LHCN-M2 (cell line): ENCODE data around the gene CHAMP1. TPM values are rescaled to one million over a fixed set of nuclear protein-coding genes. Genes with fewer than 3 reads are reported as not detected.
A peak's percentile ranks its signal among the peaks of the same experiment; 100 is the strongest.

Experiments
- DNase-seq: peaks from one replicate; pipeline ENCODE4 v3.0.0-alpha.2; 2012; ENCODE audit warnings: low read depth
- total RNA-seq: library from RNA; depleted of rRNA; stranded (reverse); fragments of >200 nt; gene quantifications from 2 replicates; pipeline ENCODE4 v1.2.3, GENCODE V29; 2014

Gene CHAMP1
- total RNA-seq, 1 experiment from 2014 or later: 33.8 TPM

DNA sequence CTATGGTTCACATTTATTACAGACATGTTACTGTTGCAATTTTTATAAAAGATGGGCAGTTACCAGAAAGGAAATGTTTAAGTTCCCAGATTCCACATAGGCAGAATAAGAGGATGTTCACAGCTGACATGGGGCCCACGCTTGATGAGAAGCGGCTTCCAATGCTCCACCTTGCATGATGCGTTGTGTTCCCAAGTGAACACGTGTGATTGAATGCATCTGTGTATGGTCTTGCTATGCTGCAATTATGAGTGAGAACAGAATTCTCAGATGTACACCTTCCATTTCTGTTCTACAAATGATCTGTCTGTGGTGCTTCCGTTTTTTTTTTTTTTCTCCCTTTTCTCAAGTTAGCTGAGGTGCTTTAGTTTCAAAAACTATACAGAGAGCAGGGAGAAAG is 17.4 kb upstream of the CHAMP1 start:
- DNase-seq: no peak

GRCh38 chr13:114298866-114299265 is 15.4 kb upstream of the CHAMP1 start:
- DNase-seq: no peak

- no peak for DNase-seq
Observed at GRCh38 chr13:114299604-114300305, 14.5 kb upstream of the CHAMP1 start.

DNA sequence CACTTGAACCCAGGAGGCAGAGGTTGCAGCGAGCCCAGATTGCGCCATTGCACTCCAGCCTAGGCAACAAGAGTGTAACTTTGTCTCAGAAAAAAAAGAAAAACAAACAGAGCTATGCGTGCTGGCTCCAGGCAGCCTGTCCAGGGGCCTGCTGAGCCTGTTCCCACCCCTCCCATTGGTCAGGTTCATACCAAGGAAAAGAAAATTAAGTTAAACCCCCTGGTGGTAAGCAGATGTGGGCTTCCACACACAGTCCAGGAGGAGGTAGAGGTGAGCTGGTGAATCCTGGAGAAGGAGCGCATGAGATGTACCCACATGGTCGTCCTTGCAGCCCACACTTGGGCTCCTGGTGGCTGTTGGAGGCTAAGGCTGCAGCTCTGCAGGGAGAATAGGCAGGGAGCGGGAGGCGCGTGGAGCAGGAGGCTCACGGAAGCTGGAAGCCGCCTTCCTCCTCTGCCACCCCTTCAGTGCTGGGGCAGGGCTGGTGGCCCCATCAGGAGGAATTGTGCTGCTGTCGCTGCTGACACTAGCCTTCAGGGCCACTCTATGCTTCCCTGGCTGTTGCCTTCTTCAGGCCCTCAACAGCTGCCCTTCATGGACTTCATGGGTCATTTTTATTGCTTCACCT is 10.5 kb upstream of the CHAMP1 start:
- no peak for DNase-seq

- no peak for DNase-seq
Observed at GRCh38 chr13:114304346-114305034, 9.8 kb upstream of the CHAMP1 start.

DNA sequence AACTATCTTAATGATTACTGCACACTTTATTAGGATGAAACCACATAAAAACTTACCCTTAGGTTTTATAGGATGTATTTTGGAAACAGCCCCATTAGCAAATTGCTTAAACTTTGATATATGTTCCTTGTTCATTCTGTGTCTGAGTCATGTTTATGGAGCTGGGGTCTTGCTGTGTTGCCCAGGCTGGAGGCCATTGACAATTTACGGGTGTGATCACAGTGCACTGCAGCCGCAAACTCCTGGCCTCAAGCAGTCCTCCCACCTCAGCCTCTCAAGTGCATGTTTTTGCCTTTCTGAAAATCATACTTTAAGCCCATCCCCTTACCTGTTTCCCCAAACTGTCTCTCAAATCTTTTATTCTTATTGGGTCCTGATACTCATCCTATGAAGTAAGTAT is 5.2 kb upstream of the CHAMP1 start:
- DNase-seq: no peak

DNA sequence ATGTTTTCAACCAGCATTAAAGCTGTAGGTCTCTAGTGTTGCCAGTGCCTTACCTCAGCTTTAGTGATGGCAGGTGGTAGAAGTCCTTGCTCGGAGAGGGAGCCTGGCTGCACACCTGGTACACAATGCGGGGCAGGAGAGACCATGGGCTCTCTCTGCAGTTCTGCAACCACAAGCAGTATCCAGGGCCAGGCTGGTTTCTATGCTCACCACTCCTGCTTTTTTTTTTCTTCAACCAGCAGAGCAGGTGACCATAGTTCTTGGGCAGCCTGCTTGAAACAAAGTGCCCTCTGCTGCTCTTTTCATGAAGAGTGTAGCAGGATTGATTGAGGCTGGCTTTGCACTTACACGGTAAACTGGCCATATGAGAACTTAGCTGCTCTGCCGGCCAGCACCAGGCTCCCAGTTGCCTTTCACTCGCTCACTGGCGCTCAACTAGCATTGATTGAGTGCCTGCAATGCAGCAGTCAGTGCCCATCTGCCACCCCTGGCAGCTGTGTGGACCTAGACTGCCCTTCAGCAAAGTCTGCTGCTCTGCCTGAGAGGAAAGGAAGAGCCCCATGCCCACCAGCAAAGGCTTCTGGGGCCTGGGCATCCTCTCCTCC is 4.4 kb upstream of the CHAMP1 start:
- no peak for DNase-seq

DNA sequence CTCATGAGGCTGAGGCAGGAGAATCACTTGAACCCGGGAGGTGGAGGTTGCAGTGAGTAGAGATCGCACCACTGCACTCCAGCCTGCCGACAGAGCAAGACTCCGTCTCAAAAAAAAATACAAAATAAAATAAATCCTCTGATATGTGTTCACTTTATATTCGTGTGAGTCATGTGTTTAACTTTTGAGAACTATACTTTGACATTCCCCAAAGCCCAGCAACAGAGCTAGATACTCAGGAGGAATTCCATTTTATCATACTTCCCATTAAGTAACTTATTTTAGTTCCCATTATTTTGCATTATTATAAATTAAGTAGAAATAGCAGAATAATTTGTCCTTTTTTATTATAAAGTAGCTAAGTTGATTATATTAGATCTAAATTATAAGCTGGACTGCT is 3.3 kb upstream of the CHAMP1 start:
- no peak for DNase-seq

DNA sequence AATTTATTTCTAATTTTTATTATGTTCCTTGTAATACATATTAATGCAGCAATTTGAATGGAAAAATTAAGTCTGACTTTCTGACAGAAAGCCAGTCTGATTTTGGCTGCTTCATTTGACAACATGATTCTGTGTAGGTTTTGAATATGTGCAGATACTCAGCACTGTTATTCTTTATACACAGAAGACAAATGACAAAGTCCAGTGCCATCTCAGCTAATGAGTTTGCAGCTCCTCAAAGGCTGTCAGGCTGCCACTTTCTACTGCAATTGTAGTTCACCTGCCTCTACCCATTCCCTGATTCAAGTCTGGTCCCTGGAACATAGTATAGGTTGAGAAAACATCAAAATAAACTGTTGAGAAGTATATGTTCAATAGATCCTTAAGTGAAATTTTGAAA is 2.9 kb upstream of the CHAMP1 start:
- no peak for DNase-seq

DNA sequence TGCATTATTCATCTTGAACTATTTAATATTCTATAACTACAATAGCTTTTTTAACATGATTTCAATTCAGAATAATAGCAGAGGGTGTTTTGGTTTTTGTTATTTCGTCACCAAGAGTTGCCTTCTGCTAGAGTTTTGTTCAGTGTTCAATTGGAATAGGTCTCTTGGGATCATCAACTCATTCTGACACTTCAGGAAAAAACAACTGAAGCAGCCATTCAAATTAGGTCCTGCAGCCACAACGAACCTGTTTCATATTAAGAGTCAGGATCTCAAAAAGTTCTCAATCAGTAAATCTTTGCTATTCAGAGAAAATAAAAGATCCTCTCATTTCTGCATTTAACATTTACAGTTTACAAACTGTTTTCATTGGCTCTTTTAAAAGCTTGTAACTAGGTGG is 2.4 kb upstream of the CHAMP1 start:
- DNase-seq: peak; percentile 69

DNA sequence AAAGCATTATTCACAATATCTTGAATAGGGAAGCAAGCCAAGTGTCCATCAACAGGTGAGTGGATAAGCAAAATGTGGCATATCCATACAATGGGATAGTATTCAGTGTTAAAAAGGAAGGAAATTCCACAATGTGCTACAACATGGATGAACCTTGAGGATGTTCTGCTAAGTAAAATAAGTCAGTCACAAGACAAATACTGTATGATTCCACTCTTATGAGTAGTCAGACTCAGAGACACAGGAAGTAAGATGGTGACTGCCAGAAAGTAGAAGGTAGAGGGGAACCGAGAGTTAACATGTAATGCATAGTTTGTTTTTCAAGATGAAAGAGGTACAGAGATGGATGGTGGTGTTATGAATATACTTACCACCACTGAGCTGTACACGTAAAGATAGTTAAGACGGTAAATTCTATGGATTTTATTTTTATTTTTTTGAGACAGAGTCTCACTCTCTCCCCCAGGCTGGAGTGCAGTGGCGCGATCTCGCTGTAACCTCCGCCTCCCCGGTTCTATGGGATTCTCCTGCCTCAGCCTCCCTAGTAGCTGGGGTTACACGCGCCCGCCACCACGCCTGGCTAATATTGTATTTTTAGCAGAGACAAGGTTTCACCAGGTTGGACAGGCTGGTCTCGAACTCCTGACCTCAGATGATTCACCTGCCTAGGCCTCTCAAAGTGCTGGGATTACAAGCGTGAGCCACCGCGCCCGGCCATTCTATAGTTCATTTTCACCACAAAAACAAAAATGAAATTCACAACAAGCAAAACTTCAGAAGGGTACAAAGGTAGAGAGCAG is 1.0 kb upstream of the CHAMP1 start:
- DNase-seq: no peak

DNA sequence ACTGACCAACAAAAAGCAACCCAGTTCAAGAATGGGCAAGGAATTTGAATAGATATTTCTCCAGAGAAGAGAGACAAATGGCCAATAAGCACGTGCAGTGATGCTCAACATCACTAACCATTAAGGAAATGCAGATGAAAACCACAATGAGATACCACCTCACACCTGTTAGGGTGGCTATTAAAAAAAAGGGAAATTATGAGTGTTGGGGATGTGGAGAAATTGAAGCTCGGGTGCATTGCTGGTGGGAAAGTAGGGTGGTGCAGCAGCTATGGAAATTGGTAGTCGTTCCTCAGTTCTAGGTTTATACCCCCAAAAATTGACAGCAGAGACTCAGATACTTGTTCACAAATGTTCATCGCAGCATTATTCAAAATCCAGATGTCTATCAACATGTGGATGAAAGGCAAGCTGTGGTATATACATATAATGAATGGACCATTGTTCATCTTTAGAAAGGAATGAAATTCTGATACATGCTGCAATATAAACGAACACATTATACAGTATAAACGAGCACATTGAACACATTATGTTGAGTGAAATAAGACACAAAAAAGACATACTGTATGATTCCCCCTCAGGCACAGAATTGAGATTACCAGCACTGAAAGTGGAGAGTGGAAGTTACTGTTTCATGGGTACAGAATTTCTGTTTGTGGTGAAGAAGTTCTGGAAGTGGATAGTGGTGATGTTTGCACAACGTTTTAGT is 927 bp downstream of the CHAMP1 start:
- no peak for DNase-seq

DNA sequence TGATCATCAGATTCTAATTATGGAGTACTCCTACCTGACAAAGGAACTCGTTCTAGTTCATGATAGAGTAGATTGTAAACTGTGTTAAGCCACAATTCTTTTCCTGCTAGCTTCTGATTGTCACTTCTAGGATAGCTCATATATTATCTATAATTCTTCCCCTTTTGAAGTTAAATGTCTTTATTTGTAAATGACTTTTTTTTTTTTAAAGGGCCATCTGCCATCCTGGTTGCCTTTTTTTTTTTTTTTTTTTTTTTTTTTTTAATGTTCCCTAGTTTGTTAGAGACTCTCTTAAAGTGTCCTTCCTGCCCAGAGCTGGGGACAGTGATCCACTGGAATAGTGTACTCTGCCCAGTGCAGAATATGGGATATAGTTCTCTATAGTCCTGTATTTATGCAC is 4.3 kb downstream of the CHAMP1 start:
- no peak for DNase-seq

GRCh38 chr13:114319441-114319913 is 5.2 kb downstream of the CHAMP1 start:
- DNase-seq: peak; percentile 78

DNA sequence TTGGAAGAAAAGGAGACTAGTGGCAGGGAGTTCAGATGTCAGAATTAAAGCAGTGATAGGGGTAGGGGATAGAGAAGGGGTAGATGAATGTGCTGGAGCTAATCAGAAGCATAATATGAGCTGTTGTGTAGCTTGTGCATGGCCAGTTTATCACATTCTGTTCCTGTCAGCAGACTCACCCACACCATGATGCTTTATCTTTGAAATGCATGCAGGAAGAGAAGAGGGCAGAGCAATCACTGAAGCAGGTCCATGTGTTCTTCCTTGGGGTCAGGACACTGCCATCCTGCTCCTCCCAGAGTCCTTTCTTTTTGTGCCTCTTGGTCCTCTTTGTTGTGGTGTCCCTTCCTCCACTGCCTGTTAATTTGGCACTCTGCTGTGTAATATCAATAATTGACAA is 5.8 kb downstream of the CHAMP1 start:
- no peak for DNase-seq

GRCh38 chr13:114321256-114321655 is 7.0 kb downstream of the CHAMP1 start:
- DNase-seq: no peak

DNA sequence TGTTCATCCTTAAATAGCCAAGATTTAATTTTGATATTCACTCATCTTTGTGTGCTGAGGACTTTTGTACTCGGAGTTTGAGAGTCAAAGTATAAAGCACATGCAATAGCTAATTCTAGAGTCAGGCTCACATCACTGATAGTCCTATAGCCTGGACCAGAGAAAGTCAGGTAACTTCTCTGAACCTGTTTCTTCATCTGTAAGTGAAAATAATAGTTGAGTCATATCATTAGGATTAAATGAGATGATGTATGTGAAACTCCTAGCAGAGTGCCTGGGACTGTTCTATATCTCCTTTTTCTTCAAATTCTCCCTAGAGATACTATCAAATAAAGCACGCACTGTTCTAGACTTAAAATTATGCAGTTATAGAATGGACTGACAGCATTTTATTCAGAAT is 9.0 kb downstream of the CHAMP1 start:
- DNase-seq: no peak

DNA sequence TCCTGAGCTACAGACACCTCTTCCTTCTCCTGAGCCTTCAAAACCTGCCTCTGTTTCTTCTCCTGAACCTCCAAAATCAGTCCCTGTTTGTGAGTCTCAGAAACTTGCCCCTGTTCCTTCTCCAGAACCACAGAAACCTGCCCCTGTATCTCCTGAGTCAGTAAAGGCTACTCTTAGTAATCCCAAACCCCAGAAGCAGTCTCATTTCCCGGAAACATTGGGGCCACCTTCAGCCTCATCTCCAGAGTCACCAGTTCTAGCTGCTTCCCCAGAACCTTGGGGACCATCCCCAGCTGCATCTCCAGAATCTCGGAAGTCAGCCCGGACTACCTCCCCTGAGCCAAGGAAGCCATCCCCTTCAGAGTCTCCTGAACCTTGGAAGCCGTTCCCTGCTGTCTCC is 10.0 kb downstream of the CHAMP1 start:
- no peak for DNase-seq

DNA sequence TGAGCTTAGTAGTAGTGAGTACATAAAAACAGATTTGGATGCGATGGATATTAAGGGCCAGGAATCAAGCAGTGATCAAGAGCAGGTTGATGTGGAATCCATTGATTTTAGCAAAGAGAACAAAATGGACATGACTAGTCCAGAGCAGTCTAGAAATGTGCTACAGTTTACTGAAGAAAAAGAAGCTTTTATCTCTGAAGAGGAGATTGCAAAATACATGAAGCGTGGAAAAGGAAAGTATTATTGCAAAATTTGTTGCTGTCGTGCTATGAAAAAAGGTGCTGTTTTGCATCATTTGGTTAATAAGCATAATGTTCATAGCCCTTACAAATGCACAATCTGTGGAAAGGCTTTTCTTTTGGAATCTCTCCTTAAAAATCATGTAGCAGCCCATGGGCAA is 11.4 kb downstream of the CHAMP1 start:
- no peak for DNase-seq

DNA sequence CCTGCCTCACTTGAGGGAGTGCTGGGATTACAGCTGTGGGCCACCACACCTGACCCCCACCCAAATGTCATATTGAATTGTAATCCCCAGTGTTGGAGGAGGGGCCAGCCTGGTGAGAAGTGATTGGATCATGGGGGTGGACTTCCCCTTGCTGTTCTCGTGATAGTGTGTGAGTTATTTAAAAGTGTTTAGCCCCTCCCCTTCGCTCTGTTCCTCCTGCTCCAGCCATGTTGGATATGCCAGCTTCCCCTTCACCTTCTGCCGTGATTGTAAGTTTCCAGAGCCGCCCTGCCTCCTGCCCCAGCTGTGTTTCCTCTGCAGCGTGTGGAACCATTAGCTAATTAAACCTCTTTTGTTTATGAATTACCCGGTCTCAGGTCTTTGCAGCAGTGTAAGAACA is 13.7 kb downstream of the CHAMP1 start:
- DNase-seq: no peak

- DNase-seq: no peak
Observed at GRCh38 chr13:114328595-114328994, 14.3 kb downstream of the CHAMP1 start.
